SK-N-SH (cell line): ENCODE results near the gene LDB2. TPM values are rescaled to one million over a fixed set of nuclear protein-coding genes. Genes with fewer than 3 reads are reported as not detected.

ENCODE experiments used
- CTCF ChIA-PET: fragments of 300-600, 350-600 bp; formaldehyde crosslinking; extraction: SDS; loops from one replicate; lab custom pipeline; 2021; lab: Yijun Ruan, JAX
- POLR2A ChIA-PET: fragments of 350-600 bp; sonication (Branson Sonifier 250); formaldehyde crosslinking; extraction: SDS; loops from one replicate; lab custom pipeline; 2020; ENCODE audit warnings: antibody characterized with exemption, inconsistent platforms; lab: Yijun Ruan, JAX
- DNase-seq: peaks from one replicate; pipeline ENCODE4 v3.0.0; 2012
- H2AFZ ChIP-seq: fragments of 200-600 bp; sonication (generic); 2 replicates; pipeline ENCODE4 v1.8.1; 2016; ENCODE audit warnings: antibody characterized with exemption, mild to moderate bottlenecking, low read depth
- H3F3A ChIP-seq: fragments of 200-600 bp; sonication (generic); replicated peaks from 2 replicates; pipeline ENCODE3; 2016; ENCODE audit warnings: antibody characterized with exemption, mild to moderate bottlenecking; ENCODE audit not compliant: insufficient read depth
- H3K27ac ChIP-seq, 2 experiments: fragments of 200-500 bp in 1 of 2; fragments of 200-600 bp in 1 of 2; sonication (Bioruptor generic) in 1 of 2; sonication (generic), shearing (Covaris generic) in 1 of 2; 2 replicates each; pipeline versions ENCODE4 v1.5.1 to v1.6.1; 2014 to 2016; ENCODE audit warnings: low read depth in 2 of 2, inconsistent platforms in 1 of 2, low read length in 1 of 2, mild to moderate bottlenecking in 1 of 2, mixed read lengths in 1 of 2
- H3K27me3 ChIP-seq: fragments of 200-600 bp; sonication (generic), shearing (Covaris generic); 2 replicates; pipeline ENCODE4 v1.6.1; 2016; ENCODE audit warnings: mixed run types; ENCODE audit not compliant: insufficient read depth
- H3K36me3 ChIP-seq, 2 experiments: fragments of 200-500 bp in 1 of 2; fragments of 200-600 bp in 1 of 2; sonication (Bioruptor generic) in 1 of 2; sonication (generic) in 1 of 2; replicated peaks in 1 of 2; 2 replicates each; pipeline versions ENCODE3 to v1.5.1; 2014 to 2016; ENCODE audit warnings: low read length in 1 of 2, mild to moderate bottlenecking in 1 of 2; ENCODE audit not compliant: insufficient read depth in 2 of 2, control insufficient read depth in 1 of 2
- H3K4me1 ChIP-seq, 2 experiments: fragments of 200-500 bp in 1 of 2; fragments of 200-600 bp in 1 of 2; sonication (Bioruptor generic) in 1 of 2; sonication (generic), shearing (Covaris generic) in 1 of 2; 2 replicates each; pipeline versions ENCODE4 v1.5.1 to v1.6.1; 2014 to 2016; ENCODE audit warnings: low read depth in 1 of 2, low read length in 1 of 2, mixed run types in 1 of 2; ENCODE audit not compliant: insufficient read depth in 2 of 2, control insufficient read depth in 1 of 2
- H3K4me2 ChIP-seq: fragments of 200-600 bp; sonication (generic), shearing (Covaris generic); 2 replicates; pipeline ENCODE4 v1.6.1; 2017; ENCODE audit warnings: mixed run types
- H3K4me3 ChIP-seq, 2 experiments: fragments of 200-500 bp in 1 of 2; fragments of 200-600 bp in 1 of 2; sonication (Bioruptor generic) in 1 of 2; sonication (generic), shearing (Covaris generic) in 1 of 2; 2 replicates each; pipeline versions ENCODE4 v1.5.1 to v1.8.1; 2014 to 2016; ENCODE audit warnings: low read depth in 2 of 2, inconsistent platforms in 1 of 2, low read length in 1 of 2, mild to moderate bottlenecking in 1 of 2, mixed read lengths in 1 of 2, moderate library complexity in 1 of 2
- H3K79me2 ChIP-seq: fragments of 200-600 bp; sonication (generic); 2 replicates; pipeline ENCODE4 v1.8.1; 2017; ENCODE audit warnings: mild to moderate bottlenecking; ENCODE audit not compliant: insufficient read depth
- H3K9ac ChIP-seq: fragments of 200-600 bp; sonication (generic); 2 replicates; pipeline ENCODE4 v1.6.1; 2017; ENCODE audit warnings: mixed run types
- H3K9me2 ChIP-seq: fragments of 200-600 bp; sonication (generic); 2 replicates; pipeline ENCODE4 v1.6.1; 2017; ENCODE audit warnings: mixed run types
- H3K9me3 ChIP-seq: fragments of 200-600 bp; sonication (generic); 2 replicates; pipeline ENCODE4 v1.6.1; 2017; ENCODE audit warnings: mixed run types, mild to moderate bottlenecking, moderate library complexity
- H4K20me1 ChIP-seq: fragments of 200-600 bp; sonication (generic); 2 replicates; pipeline ENCODE4 v1.6.1; 2017; ENCODE audit warnings: mild to moderate bottlenecking, mixed run types; ENCODE audit not compliant: insufficient read depth
- EP300 ChIP-seq, 2 experiments: IDR thresholded peaks; 2 replicates each; pipeline versions ENCODE4 v1.4.0 to v1.6.1; 2012; ENCODE audit warnings: borderline replicate concordance in 1 of 2, low read depth in 1 of 2, low read length in 1 of 2
- EZH2phosphoT487 ChIP-seq: fragments of 200-600 bp; sonication (generic); IDR thresholded peaks from 2 replicates; pipeline ENCODE4 v1.6.1; 2017; ENCODE audit warnings: low read depth, mixed run types, mild to moderate bottlenecking, antibody characterized with exemption, moderate library complexity, borderline replicate concordance
- FOXJ3 ChIP-seq: sonication (generic); formaldehyde crosslinking; IDR thresholded peaks from 2 replicates; pipeline ENCODE4 v1.5.1; 2020; ENCODE audit warnings: mild to moderate bottlenecking, missing genetic modification reagents
- GABPA ChIP-seq: IDR thresholded peaks from 2 replicates; pipeline ENCODE4 v1.4.0; 2012; ENCODE audit warnings: low read depth, mild to moderate bottlenecking
- GATA2 ChIP-seq: sonication (generic); formaldehyde crosslinking; IDR thresholded peaks from 2 replicates; pipeline ENCODE4 v1.5.0; 2020; ENCODE audit warnings: mild to moderate bottlenecking, missing genetic modification reagents
- JUND ChIP-seq: IDR thresholded peaks from 2 replicates; pipeline ENCODE4 v1.4.0; 2012
- MXI1 ChIP-seq: IDR thresholded peaks from 2 replicates; pipeline ENCODE4 v1.6.1; 2012; ENCODE audit warnings: mild to moderate bottlenecking, low read depth, low read length, improper control_type of control experiment
- NRF1 ChIP-seq: IDR thresholded peaks from 2 replicates; pipeline ENCODE4 v1.6.1; 2012; ENCODE audit warnings: low read depth, mild to moderate bottlenecking, low read length
- RCOR1 ChIP-seq: fragments of 150-350 bp; IDR thresholded peaks from 2 replicates; pipeline ENCODE4 v1.6.1; 2017; ENCODE audit warnings: antibody characterized with exemption, low read length
- REST ChIP-seq: IDR thresholded peaks from 2 replicates; pipeline ENCODE4 v1.6.1; 2012; ENCODE audit warnings: mild to moderate bottlenecking, low read depth, low read length, moderate library complexity
- RFX5 ChIP-seq: IDR thresholded peaks from 2 replicates; pipeline ENCODE4 v1.6.1; 2012; ENCODE audit warnings: mild to moderate bottlenecking, improper control_type of control experiment, low read length
- SMC3 ChIP-seq: IDR thresholded peaks from 2 replicates; pipeline ENCODE4 v1.6.1; 2012; ENCODE audit warnings: low read depth, low read length, improper control_type of control experiment
- USF1 ChIP-seq: IDR thresholded peaks from 2 replicates; pipeline ENCODE4 v1.4.0; 2012; ENCODE audit warnings: low read depth, borderline replicate concordance
- USF2 ChIP-seq: fragments of 150-350 bp; IDR thresholded peaks from 2 replicates; pipeline ENCODE4 v1.6.1; 2017; ENCODE audit warnings: antibody characterized with exemption, low read length, low read depth, borderline replicate concordance
- ZBTB33 ChIP-seq: IDR thresholded peaks from 2 replicates; pipeline ENCODE4 v1.4.0; 2012; ENCODE audit warnings: low read depth, borderline replicate concordance
- WGBS: methylation state at CpG from one replicate; pipeline ENCODE4 v1.1.6; 2017; ENCODE audit warnings: low lambda C conversion rate; 5-methylcytosine and 5-hydroxymethylcytosine counted together
- polyA plus RNA-seq, 3 experiments: library from polyadenylated mRNA; depleted of rRNA; stranded (reverse); fragments of >200 nt; gene quantifications; 2 replicates each; pipeline ENCODE4 v1.2.3, GENCODE V29; 2012
- TF ChIP-seq, protein P1 (sequence below): fragments of 200-600 bp; sonication (generic); IDR thresholded peaks from 2 replicates; pipeline ENCODE4 v1.6.1; 2017; ENCODE audit warnings: antibody characterized with exemption, mild to moderate bottlenecking, moderate library complexity

LDB2 gene
- polyA plus RNA-seq, 1 of the 3 experiments (the other 2 are of a cell fraction) = 11.0 TPM

DNA sequence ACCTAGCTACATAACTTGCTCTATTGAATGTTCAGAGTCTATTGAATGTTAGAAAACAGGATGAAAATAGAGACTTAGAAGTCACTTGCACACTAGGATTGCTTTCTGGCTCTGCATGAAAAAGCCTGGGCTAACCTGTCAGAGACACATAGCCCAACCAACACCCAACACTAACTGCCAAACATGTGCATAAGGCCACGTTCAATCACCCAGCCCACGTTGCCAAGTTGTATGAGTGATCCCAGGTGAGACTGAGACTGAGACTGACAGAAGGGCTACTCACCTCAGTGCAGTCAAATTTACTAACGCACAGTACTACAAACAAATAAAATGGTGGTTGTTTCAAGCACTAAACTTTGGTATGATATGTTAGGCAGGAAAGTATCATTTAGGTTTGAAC lies 61.0 kb downstream of the LDB2 start (continued):
- TF ChIP-seq USF2 (no peak), RCOR1 (no peak), EZH2phosphoT487 (no peak)
- TF ChIP-seq, all 33 proteins: peak for 0

DNA sequence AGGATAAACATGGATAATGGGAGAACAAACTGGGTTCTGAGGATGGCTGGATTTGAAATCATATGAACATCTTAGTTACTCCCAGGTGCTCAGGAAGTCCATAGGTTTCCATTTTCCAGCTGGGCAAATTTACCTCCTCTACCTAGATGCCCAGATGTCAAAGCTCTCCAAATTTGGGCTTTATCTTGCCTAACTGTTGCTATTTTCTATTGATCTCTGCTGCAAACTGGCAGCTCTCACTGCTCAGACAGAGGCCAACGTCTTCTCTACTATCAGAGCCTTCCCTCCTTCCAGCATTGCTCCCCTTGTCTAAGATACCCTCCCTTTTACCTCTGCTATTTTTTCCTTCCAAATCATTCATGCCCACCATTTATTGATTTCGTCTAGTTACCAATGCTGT lies 62.1 kb downstream of the LDB2 start:
- Histone ChIP-seq H3K9ac (no peak overlapping the region), H3K4me3 (no peak overlapping the region), H4K20me1 (no peaks in the 10 kb centered on the region), H3F3A (no peaks in the 10 kb centered on the region), H3K4me1 (no peaks in the 10 kb centered on the region), H3K79me2 (no peaks in the 10 kb centered on the region), H3K27ac (no peak overlapping the region), H3K9me3 (no peaks in the 10 kb centered on the region), H3K27me3 (no peaks in the 10 kb centered on the region), H2AFZ (no peak overlapping the region), H3K4me2 (no peak overlapping the region), H3K9me2 (no peaks in the 10 kb centered on the region), H3K36me3 (no peaks in the 10 kb centered on the region)
- no peak for DNase-seq
- POLR2A ChIA-PET = no interaction called here
- WGBS = 77% methylated on average over 2 of the region's 2 CpGs
- TF ChIP-seq USF1 = no peak
- no peak for TF ChIP-seq GATA2
- TF ChIP-seq RFX5 = no peak
- no peak for TF ChIP-seq JUND
- no peak for TF ChIP-seq USF2
- TF ChIP-seq RCOR1 = no peak
- TF ChIP-seq GABPA = no peak
- TF ChIP-seq REST = no peak
- no peak for TF ChIP-seq EP300 (IDR thresholded peaks at IDR 0.05; ENCODE audit: borderline replicate concordance in 1 of 2, low read depth in 1 of 2, low read length in 1 of 2)
- no peak for TF ChIP-seq ZBTB33
- no peak for TF ChIP-seq NRF1
- TF ChIP-seq FOXJ3 (CRISPR knock-in tag) = no peak
- no peak for TF ChIP-seq MXI1
- TF ChIP-seq SMC3 = no peak
- TF ChIP-seq, protein P1, sequence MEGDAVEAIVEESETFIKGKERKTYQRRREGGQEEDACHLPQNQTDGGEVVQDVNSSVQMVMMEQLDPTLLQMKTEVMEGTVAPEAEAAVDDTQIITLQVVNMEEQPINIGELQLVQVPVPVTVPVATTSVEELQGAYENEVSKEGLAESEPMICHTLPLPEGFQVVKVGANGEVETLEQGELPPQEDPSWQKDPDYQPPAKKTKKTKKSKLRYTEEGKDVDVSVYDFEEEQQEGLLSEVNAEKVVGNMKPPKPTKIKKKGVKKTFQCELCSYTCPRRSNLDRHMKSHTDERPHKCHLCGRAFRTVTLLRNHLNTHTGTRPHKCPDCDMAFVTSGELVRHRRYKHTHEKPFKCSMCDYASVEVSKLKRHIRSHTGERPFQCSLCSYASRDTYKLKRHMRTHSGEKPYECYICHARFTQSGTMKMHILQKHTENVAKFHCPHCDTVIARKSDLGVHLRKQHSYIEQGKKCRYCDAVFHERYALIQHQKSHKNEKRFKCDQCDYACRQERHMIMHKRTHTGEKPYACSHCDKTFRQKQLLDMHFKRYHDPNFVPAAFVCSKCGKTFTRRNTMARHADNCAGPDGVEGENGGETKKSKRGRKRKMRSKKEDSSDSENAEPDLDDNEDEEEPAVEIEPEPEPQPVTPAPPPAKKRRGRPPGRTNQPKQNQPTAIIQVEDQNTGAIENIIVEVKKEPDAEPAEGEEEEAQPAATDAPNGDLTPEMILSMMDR = no peak
- CTCF ChIA-PET = no interaction called here
